A549 (cell line): ENCODE results near the gene CCL20. TPM values are rescaled to one million over a fixed set of nuclear protein-coding genes. Genes with fewer than 3 reads are reported as not detected.

Source experiments
- ATAC-seq, 2 experiments: fragments of 200-7000 bp in 1 of 2; fragments of >200 bp in 1 of 2; cut with Nextera tagmentation in 1 of 2; cut with Tn5 transposase in 1 of 2; 3 replicates each; pipeline versions ENCODE4 v1.8.0 to v1.9.1; 2018 to 2020; ENCODE audit warnings: mild to moderate bottlenecking in 1 of 2, moderate library complexity in 1 of 2
- CTCF ChIA-PET: fragments of 300-600 bp; sonication (Branson Sonifier 250); formaldehyde crosslinking; extraction: SDS; loops from one replicate; lab custom pipeline; 2021; ENCODE audit warnings: antibody characterized with exemption, inconsistent platforms; lab: Yijun Ruan, JAX
- POLR2A ChIA-PET: fragments of 350-600 bp; formaldehyde crosslinking; extraction: SDS; loops from one replicate; lab custom pipeline; 2021; ENCODE audit warnings: antibody characterized with exemption, inconsistent platforms; lab: Yijun Ruan, JAX
- DNase-seq, 2 experiments: peaks; one replicate each; pipeline versions ENCODE4 v3.0.0 to v3.0.0-alpha.2; 2011 to 2016; ENCODE audit warnings: low read depth in 1 of 2, low spot score in 1 of 2
- FAIRE-seq: peaks from 2 replicates; lab custom pipeline; 2011; peaks lifted over from hg19 to GRCh38; lab: Jason Lieb, UNC
- H3K27ac ChIP-seq, 2 experiments: fragments of >200 bp; sonication (Bioruptor Twin); formaldehyde crosslinking; 3 replicates each; pipeline ENCODE4 v1.5.1; 2016 to 2017
- H3K4me1 ChIP-seq: fragments of >200 bp; sonication (Bioruptor Twin); formaldehyde crosslinking; 3 replicates; pipeline ENCODE4 v1.6.1; 2016
- H3K4me2 ChIP-seq: fragments of >200 bp; sonication (Bioruptor Twin); formaldehyde crosslinking; 3 replicates; pipeline ENCODE4 v1.6.1; 2016
- H3K4me3 ChIP-seq: fragments of >200 bp; sonication (Bioruptor Twin); formaldehyde crosslinking; 3 replicates; pipeline ENCODE4 v1.5.1; 2016
- H3K9me3 ChIP-seq: fragments of >200 bp; sonication (Bioruptor Twin); formaldehyde crosslinking; 3 replicates; pipeline ENCODE4 v1.6.1; 2016
- CBX2 ChIP-seq: fragments of 200-600 bp; sonication (generic); IDR thresholded peaks from 2 replicates; pipeline ENCODE4 v1.6.1; 2016; ENCODE audit warnings: low read depth, mild to moderate bottlenecking, borderline replicate concordance
- CEBPB ChIP-seq, 2 experiments: fragments of >200 bp in 1 of 2; sonication (Bioruptor Twin) in 1 of 2; formaldehyde crosslinking in 1 of 2; IDR thresholded peaks; 2 replicates each; pipeline ENCODE4 v1.6.1; 2012 to 2016
- ESRRA ChIP-seq: fragments of 150-350 bp; IDR thresholded peaks from 2 replicates; pipeline ENCODE4 v1.6.1; 2014; ENCODE audit warnings: mild to moderate bottlenecking, low read length, borderline replicate concordance
- FOSL2 ChIP-seq, 2 experiments: fragments of 450-650 bp in 1 of 2; fragments of >200 bp in 1 of 2; sonication (Bioruptor Twin) in 1 of 2; formaldehyde crosslinking; IDR thresholded peaks; 2 replicates each; pipeline versions ENCODE4 v1.5.0 to v1.6.1; 2016 to 2020; ENCODE audit warnings: mild to moderate bottlenecking in 1 of 2, moderate library complexity in 1 of 2
- GATA3 ChIP-seq: IDR thresholded peaks from 2 replicates; pipeline ENCODE4 v1.6.1; 2012; ENCODE audit warnings: borderline replicate concordance
- HDAC2 ChIP-seq: fragments of 200-600 bp; sonication (generic); IDR thresholded peaks from 2 replicates; pipeline ENCODE4 v1.6.1; 2016
- HOXA7 ChIP-seq: fragments of 250-450 bp; sonication (Bioruptor Pico); IDR thresholded peaks from 2 replicates; pipeline ENCODE4 v1.5.0; 2020; ENCODE audit warnings: mild to moderate bottlenecking, moderate library complexity
- HOXB5 ChIP-seq: fragments of 250-450 bp; sonication (Bioruptor Pico); IDR thresholded peaks from 2 replicates; pipeline ENCODE4 v1.5.0; 2020; ENCODE audit warnings: mild to moderate bottlenecking, moderate library complexity
- JUN ChIP-seq, 2 experiments: fragments of >200 bp; sonication (Bioruptor Twin); formaldehyde crosslinking; IDR thresholded peaks; 2 replicates in 1 of 2; 3 replicates in 1 of 2; pipeline ENCODE4 v1.6.1; 2016 to 2017
- JUNB ChIP-seq: fragments of >200 bp; sonication (Bioruptor Twin); formaldehyde crosslinking; IDR thresholded peaks from 2 replicates; pipeline ENCODE4 v1.6.1; 2016
- KDM1A ChIP-seq: fragments of 200-600 bp; sonication (generic); IDR thresholded peaks from 2 replicates; pipeline ENCODE4 v1.6.1; 2016; ENCODE audit warnings: low read depth, mild to moderate bottlenecking
- MAZ ChIP-seq: fragments of 150-350 bp; IDR thresholded peaks from 2 replicates; pipeline ENCODE4 v1.6.1; 2014; ENCODE audit warnings: antibody characterized with exemption, low read depth, low read length, borderline replicate concordance
- NFE2L2 ChIP-seq: fragments of 150-350 bp; conservative IDR thresholded peaks from 2 replicates; pipeline ENCODE4 v1.6.1; 2014; ENCODE audit warnings: low read length
- NR3C1 ChIP-seq: fragments of >200 bp; sonication (Bioruptor Twin); formaldehyde crosslinking; IDR thresholded peaks from 3 replicates; pipeline ENCODE4 v1.6.1; 2017
- PHF8 ChIP-seq: fragments of 200-600 bp; sonication (generic); IDR thresholded peaks from 2 replicates; pipeline ENCODE4 v1.6.1; 2016; ENCODE audit warnings: low read depth, mild to moderate bottlenecking, antibody characterized with exemption, moderate library complexity, borderline replicate concordance
- POLR2AphosphoS2 ChIP-seq: conservative IDR thresholded peaks from 2 replicates; pipeline ENCODE4 v1.6.1; 2012; ENCODE audit warnings: low read length, improper control_type of control experiment, inconsistent platforms
- RAD21 ChIP-seq, 2 experiments: fragments of >200 bp in 1 of 2; sonication (Bioruptor Twin) in 1 of 2; formaldehyde crosslinking in 1 of 2; IDR thresholded peaks in 1 of 2; conservative IDR thresholded peaks in 1 of 2; 2 replicates in 1 of 2; 3 replicates in 1 of 2; pipeline ENCODE4 v1.6.1; 2012 to 2018; ENCODE audit warnings: inconsistent platforms in 1 of 2
- RARB ChIP-seq: fragments of 250-450 bp; sonication (Bioruptor Pico); IDR thresholded peaks from 2 replicates; pipeline ENCODE4 v1.8.0; 2021; ENCODE audit warnings: mild to moderate bottlenecking, moderate library complexity
- RFX5 ChIP-seq: fragments of 450-650 bp; IDR thresholded peaks from 2 replicates; pipeline ENCODE4 v1.7.1; 2014; ENCODE audit warnings: antibody characterized with exemption, mild to moderate bottlenecking, moderate library complexity
- SMC3 ChIP-seq: fragments of >200 bp; sonication (Bioruptor Twin); formaldehyde crosslinking; IDR thresholded peaks from 3 replicates; pipeline ENCODE4 v1.6.1; 2018; ENCODE audit warnings: inconsistent platforms
- TFCP2L1 ChIP-seq: fragments of 250-450 bp; sonication (Bioruptor Pico); IDR thresholded peaks from 2 replicates; pipeline ENCODE4 v1.5.0; 2021; ENCODE audit warnings: mild to moderate bottlenecking
- TP53 ChIP-seq: fragments of 250-450 bp; sonication (Bioruptor Pico); IDR thresholded peaks from 2 replicates; pipeline ENCODE4 v1.5.0; 2021; ENCODE audit warnings: mild to moderate bottlenecking, moderate library complexity
- ZNF302 ChIP-seq: fragments of 250-450 bp; sonication (Bioruptor Pico); IDR thresholded peaks from 2 replicates; pipeline ENCODE4 v1.9.0; 2021; ENCODE audit warnings: inconsistent platforms, mild to moderate bottlenecking, moderate library complexity
- ZSCAN20 ChIP-seq: fragments of 250-450 bp; sonication (Bioruptor Pico); IDR thresholded peaks from 2 replicates; pipeline ENCODE4 v1.8.0; 2022; ENCODE audit warnings: mild to moderate bottlenecking, moderate library complexity
- WGBS: methylation state at CpG from one replicate; pipeline ENCODE4 v1.1.6; 2017; ENCODE audit errors: missing lambda C conversion rate; 5-methylcytosine and 5-hydroxymethylcytosine counted together
- polyA plus RNA-seq, 4 experiments: library from polyadenylated mRNA; depleted of rRNA in 3 of 4; stranded (reverse); fragments of >200 nt; fragmentation: RNase III in 1 of 4; extraction: RNeasy Plus Mini Kit Qiagen cat#74134 plus additional on column Dnase treatment in 1 of 4; gene quantifications; 2 replicates in 3 of 4; 3 replicates in 1 of 4; pipeline ENCODE4 v1.2.3, GENCODE V29; 2011 to 2017
- TF ChIP-seq, protein P1 (sequence below): fragments of >200 bp; sonication (Bioruptor Twin); formaldehyde crosslinking; IDR thresholded peaks from 3 replicates; pipeline ENCODE4 v1.5.1; 2016
- TF ChIP-seq, protein P2 (sequence below): fragments of 250-450 bp; sonication (Bioruptor Pico); IDR thresholded peaks from 2 replicates; pipeline ENCODE4 v1.5.0; 2021; ENCODE audit warnings: mild to moderate bottlenecking, moderate library complexity, borderline replicate concordance
- TF ChIP-seq, protein P3 (sequence below): IDR thresholded peaks from 2 replicates; pipeline ENCODE4 v1.6.1; 2012
- TF ChIP-seq, protein P4 (sequence below): fragments of 150-350 bp; IDR thresholded peaks from 2 replicates; pipeline ENCODE4 v1.6.1; 2014; ENCODE audit warnings: low read depth, mild to moderate bottlenecking, low read length
- TF ChIP-seq, protein P5 (sequence below): fragments of 250-450 bp; sonication (Bioruptor Pico); IDR thresholded peaks from 2 replicates; pipeline ENCODE4 v1.5.0; 2020; ENCODE audit warnings: low read depth, mild to moderate bottlenecking, moderate library complexity
- TF ChIP-seq, protein P6 (sequence below): IDR thresholded peaks from 2 replicates; pipeline ENCODE4 v1.6.1; 2012

The CCL20 gene
- polyA plus RNA-seq, 2 of the 4 experiments (the other 2 are of a cell fraction), result 0.43 to 3.4 TPM

DNA sequence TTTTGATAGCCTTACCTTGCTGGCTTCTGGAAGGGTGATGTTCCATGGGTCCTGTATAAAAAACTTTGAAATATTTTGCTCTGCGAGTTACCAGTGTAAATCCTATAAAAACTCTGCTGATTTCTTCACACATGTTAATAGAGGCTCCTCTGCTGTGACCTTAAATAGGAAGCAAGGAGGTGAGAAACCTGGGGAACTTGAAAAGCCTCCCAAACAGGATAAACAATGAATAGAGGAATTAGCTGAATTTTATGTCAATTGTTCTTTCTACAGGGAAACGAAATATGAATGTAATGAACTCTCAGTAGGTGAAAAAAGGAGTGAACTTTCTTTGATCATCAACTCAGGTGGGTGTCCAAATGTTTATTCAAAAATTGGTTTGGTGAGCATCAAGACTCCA, 10.8 kb upstream of the CCL20 start:
- Histone ChIP-seq H3K4me1 (no peaks in the 10 kb centered on the region), H3K9me3 (no peaks in the 10 kb centered on the region), H3K4me2 (no peak overlapping the region), H3K4me3 (no peak overlapping the region), H3K27ac (0 out of 6 replicates have a peak overlapping the region, but pooled peaks of 1 of the 2 experiments have one; percentile 24)
- POLR2A ChIA-PET, result no interaction called here
- CTCF ChIA-PET, result interaction anchor here (0.7 kb wide), 1 partner anchor 397 kb away, joined by 3 read pairs; no protein-coding TSS in a partner anchor
- no peak; a peak in 1 of 6 replicates for ATAC-seq
- TF ChIP-seq GATA3 (no peak), ESRRA (no peak), NR3C1 (no peak), FOSL2 (IDR thresholded peaks at IDR 0.05) (no peak), FOSL2 (CRISPR knock-in tag; IDR thresholded peaks at IDR 0.05) (no peak), NFE2L2 (no peak), RFX5 (no peak), TP53 (CRISPR knock-in tag) (no peak), KDM1A (no peak), ZNF302 (no peak), RAD21 (conservative IDR thresholded peaks at IDR 0.05 in 1 of 2, IDR thresholded peaks at IDR 0.05 in 1 of 2) (no peak), HDAC2 (no peak), MAZ (no peak), JUN (IDR thresholded peaks at IDR 0.05) (no peak), HOXA7 (CRISPR knock-in tag) (no peak), ZSCAN20 (CRISPR knock-in tag) (no peak)
- TF ChIP-seq, protein P1, sequence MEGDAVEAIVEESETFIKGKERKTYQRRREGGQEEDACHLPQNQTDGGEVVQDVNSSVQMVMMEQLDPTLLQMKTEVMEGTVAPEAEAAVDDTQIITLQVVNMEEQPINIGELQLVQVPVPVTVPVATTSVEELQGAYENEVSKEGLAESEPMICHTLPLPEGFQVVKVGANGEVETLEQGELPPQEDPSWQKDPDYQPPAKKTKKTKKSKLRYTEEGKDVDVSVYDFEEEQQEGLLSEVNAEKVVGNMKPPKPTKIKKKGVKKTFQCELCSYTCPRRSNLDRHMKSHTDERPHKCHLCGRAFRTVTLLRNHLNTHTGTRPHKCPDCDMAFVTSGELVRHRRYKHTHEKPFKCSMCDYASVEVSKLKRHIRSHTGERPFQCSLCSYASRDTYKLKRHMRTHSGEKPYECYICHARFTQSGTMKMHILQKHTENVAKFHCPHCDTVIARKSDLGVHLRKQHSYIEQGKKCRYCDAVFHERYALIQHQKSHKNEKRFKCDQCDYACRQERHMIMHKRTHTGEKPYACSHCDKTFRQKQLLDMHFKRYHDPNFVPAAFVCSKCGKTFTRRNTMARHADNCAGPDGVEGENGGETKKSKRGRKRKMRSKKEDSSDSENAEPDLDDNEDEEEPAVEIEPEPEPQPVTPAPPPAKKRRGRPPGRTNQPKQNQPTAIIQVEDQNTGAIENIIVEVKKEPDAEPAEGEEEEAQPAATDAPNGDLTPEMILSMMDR, result no peak
- TF ChIP-seq, protein P2, sequence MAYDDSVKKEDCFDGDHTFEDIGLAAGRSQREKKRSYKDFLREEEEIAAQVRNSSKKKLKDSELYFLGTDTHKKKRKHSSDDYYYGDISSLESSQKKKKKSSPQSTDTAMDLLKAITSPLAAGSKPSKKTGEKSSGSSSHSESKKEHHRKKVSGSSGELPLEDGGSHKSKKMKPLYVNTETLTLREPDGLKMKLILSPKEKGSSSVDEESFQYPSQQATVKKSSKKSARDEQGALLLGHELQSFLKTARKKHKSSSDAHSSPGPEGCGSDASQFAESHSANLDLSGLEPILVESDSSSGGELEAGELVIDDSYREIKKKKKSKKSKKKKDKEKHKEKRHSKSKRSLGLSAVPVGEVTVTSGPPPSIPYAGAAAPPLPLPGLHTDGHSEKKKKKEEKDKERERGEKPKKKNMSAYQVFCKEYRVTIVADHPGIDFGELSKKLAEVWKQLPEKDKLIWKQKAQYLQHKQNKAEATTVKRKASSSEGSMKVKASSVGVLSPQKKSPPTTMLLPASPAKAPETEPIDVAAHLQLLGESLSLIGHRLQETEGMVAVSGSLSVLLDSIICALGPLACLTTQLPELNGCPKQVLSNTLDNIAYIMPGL (CRISPR knock-in tag), result no peak
- TF ChIP-seq, protein P3, sequence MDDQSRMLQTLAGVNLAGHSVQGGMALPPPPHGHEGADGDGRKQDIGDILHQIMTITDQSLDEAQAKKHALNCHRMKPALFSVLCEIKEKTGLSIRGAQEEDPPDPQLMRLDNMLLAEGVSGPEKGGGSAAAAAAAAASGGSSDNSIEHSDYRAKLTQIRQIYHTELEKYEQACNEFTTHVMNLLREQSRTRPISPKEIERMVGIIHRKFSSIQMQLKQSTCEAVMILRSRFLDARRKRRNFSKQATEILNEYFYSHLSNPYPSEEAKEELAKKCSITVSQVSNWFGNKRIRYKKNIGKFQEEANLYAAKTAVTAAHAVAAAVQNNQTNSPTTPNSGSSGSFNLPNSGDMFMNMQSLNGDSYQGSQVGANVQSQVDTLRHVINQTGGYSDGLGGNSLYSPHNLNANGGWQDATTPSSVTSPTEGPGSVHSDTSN, result no peak
- TF ChIP-seq, protein P4, sequence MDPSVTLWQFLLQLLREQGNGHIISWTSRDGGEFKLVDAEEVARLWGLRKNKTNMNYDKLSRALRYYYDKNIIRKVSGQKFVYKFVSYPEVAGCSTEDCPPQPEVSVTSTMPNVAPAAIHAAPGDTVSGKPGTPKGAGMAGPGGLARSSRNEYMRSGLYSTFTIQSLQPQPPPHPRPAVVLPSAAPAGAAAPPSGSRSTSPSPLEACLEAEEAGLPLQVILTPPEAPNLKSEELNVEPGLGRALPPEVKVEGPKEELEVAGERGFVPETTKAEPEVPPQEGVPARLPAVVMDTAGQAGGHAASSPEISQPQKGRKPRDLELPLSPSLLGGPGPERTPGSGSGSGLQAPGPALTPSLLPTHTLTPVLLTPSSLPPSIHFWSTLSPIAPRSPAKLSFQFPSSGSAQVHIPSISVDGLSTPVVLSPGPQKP, result no peak
- DNase-seq, result no peak
- WGBS, result 76% methylated on average over 2 of the region's 2 CpGs
- no peak for FAIRE-seq

DNA sequence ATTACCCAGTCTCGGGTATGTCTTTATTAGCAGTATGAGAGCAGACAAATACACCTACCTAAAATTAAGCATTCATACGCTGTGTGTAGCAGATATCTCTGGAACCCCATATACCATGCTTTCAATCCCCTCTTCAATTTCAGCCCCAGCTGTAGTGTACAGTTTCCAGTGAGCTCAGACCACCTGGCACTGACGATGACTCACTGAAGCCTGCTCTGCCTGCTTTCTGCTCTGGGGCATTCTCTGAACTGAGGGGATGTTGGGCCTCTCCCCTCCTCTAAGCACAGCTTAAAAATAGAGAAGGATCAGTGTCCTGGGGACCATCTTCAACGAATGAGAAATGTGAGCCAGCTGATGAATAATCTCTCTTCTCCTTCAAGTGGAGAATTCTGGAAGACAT, 8.7 kb upstream of the CCL20 start:
- no peak overlapping the region for H3K4me3 ChIP-seq
- no peak for DNase-seq
- H3K4me2 ChIP-seq, result no peak overlapping the region
- ChIA-PET CTCF (interaction anchor here (0.9 to 1.3 kb wide), 4 partner anchors 9 to 147 kb away, joined by 3 to 4 read pairs (median 3); partner anchors contain the start of gene CCL20), POLR2A (interaction anchor here (1.5 kb wide), 1 partner anchor 9 kb away, joined by 4 read pairs; no protein-coding TSS in a partner anchor)
- TF ChIP-seq POLR2AphosphoS2 (no peak), RAD21 (conservative IDR thresholded peaks at IDR 0.05 in 1 of 2, IDR thresholded peaks at IDR 0.05 in 1 of 2) (no peak), CBX2 (no peak), RARB (CRISPR knock-in tag) (no peak), PHF8 (no peak), SMC3 (no peak), TFCP2L1 (CRISPR knock-in tag) (no peak), ZNF302 (no peak), JUNB (no peak), CEBPB (IDR thresholded peaks at IDR 0.05) (no peak), HOXB5 (no peak), JUN (IDR thresholded peaks at IDR 0.05) (no peak)
- TF ChIP-seq, protein P5, sequence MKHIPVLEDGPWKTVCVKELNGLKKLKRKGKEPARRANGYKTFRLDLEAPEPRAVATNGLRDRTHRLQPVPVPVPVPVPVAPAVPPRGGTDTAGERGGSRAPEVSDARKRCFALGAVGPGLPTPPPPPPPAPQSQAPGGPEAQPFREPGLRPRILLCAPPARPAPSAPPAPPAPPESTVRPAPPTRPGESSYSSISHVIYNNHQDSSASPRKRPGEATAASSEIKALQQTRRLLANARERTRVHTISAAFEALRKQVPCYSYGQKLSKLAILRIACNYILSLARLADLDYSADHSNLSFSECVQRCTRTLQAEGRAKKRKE (CRISPR knock-in tag), result no peak
- TF ChIP-seq, protein P6, sequence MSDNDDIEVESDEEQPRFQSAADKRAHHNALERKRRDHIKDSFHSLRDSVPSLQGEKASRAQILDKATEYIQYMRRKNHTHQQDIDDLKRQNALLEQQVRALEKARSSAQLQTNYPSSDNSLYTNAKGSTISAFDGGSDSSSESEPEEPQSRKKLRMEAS, result no peak
- peak overlapping the region in 1 of 2 experiments; percentile 25; a peak in 1 of 6 replicates for H3K27ac ChIP-seq
- H3K9me3 ChIP-seq, result no peaks in the 10 kb centered on the region
- no peak for FAIRE-seq
- H3K4me1 ChIP-seq, result no peaks in the 10 kb centered on the region
- peak; percentile 30 to 36; a peak in 3 of 6 replicates for ATAC-seq
- WGBS, result 85% methylated on average over 4 of the region's 4 CpGs
